GM21515 (cell line): ENCODE results near the gene UBL3.
A peak's percentile ranks its signal among the peaks of the same experiment; 100 is the strongest.

Experiments
- ATAC-seq: cut with Tn5 transposase; IDR thresholded peaks from one replicate; pipeline ENCODE4 v1.9.1; 2021; ENCODE audit not compliant: unreplicated experiment

Gene UBL3

DNA sequence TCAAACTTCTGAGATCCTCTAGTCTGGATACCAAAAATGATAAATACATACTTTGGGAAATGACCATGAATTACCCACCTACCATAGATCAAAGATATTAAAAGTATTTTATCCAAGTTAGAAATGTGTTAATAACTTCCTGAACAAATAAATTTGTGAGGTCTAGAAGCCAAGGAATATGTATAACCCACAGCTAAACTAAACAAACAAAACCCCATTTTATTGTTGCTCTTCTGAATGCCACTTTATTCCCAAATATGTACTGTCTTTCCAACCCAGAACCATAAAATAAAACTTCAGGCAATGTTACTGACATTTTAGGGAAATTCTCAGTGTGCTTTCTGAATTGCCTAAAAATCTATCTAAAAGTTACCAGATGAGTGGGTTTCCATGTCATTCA is 35.1 kb downstream of the UBL3 start:
- ATAC-seq, result no peak

- no peak for ATAC-seq
Measured at GRCh38 chr13:29810898-29811297, 39.5 kb downstream of the UBL3 start.

GRCh38 chr13:29810145-29810742 is 40.2 kb downstream of the UBL3 start:
- ATAC-seq, result peak; percentile 66

GRCh38 chr13:29808264-29808663 is 42.2 kb downstream of the UBL3 start:
- no peak for ATAC-seq

DNA sequence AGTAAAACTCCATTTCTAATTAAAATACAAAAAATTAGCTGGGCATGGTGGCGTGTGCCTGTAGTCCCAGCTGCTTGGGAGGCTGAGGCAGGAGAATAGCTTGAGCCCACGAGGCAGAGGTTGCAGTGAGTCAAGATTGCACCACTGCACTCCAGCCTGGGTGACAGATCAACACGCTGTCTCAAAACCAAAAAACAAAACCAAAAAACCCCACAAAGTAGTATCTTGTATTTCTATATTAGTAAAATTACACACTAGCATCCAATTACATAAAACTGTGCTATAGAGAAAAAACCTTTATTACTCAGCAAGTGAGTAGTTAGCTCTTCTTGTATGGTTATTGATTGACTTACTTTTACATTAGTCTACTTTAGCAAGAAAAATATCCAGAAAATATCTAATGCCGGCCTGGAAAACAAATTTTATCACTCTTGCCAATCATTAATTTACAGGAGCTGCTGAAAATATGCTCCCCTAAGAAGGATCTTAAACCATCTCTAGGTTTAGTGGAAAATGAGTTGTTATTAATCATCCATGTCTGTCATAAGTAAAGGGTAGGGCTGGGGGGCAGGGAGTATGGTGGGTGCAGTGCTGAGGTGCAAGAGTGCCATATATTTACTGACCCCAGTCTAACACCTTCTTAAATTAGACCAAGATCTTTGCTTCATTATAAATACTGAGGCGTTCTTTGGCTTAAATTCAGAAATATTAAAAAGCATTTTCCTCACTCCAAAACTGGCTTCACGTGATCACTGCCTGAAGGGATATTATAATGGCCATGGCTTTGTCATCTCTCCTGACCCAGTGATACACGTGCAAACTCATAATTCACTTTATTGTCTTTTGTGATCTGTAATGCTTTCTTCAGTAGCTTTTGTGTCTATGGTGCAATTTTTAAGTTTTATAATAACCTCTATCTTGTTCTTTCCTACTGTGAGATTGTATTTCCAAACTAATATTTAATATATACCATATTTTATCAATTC is 44.1 kb downstream of the UBL3 start:
- ATAC-seq, result no peak

- ATAC-seq, result no peak
Measured at GRCh38 chr13:29803221-29803620, 47.2 kb downstream of the UBL3 start.

- ATAC-seq, result no peak
Measured at GRCh38 chr13:29802621-29803020, 47.8 kb downstream of the UBL3 start.

- no peak for ATAC-seq
Measured at GRCh38 chr13:29801737-29802305, 48.6 kb downstream of the UBL3 start.

DNA sequence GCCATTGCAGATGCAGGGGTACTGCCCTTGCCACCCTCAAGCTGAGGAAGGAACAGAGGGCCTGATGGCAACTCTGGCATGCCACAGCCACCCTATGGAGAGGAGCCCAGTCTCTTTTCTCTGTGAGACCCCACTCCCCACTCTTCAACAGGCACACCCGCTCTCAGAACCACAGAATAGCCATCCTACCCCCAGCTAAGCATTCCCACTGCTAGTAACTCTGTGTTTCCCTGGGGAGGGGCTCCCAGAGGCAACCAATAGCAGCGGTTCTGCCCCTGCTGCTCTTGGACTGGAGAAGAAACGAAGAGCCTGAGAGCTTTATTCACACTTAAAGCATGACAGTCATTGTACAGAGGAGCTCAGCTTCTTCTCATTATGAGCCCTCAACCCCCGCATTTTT is 49.3 kb downstream of the UBL3 start:
- ATAC-seq, result no peak

GRCh38 chr13:29800687-29801086 is 49.7 kb downstream of the UBL3 start:
- ATAC-seq, result no peak

- ATAC-seq, result no peak
Measured at GRCh38 chr13:29799041-29799440, 51.4 kb downstream of the UBL3 start.

DNA sequence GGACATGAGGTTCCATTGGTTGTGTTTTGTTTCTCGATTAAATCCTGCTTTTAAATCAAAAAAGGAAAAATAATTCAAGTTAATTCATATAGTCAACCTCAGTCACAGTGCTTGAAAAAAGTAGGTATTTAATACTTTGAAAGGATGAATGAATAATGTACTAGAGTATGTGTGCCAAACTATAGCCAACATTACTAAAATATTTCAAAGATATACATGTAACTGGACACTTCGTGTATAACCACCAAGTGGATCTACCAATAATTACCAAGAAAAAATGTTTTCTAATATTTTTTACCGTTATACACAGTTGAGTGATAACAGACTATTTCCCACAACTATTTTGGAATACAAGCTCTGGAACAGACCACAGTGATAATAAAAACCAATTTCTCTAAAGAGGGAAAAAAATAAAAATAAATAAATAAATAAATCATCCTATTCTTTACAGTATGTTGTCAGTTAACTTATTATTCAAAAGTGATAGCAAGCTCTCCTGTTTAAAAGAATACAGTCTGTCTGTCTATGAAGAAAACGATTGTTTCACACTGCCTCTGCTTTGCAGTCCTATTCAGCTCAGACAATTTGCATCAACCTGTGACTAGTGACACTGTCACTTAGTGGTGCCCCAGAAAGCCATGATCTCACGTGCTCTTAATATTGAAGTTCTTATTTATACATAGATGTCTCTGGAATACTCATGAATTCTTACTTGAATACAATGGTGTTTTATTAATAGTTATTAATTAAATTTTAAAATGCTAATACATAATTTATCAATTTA is 58.2 kb downstream of the UBL3 start:
- no peak for ATAC-seq

DNA sequence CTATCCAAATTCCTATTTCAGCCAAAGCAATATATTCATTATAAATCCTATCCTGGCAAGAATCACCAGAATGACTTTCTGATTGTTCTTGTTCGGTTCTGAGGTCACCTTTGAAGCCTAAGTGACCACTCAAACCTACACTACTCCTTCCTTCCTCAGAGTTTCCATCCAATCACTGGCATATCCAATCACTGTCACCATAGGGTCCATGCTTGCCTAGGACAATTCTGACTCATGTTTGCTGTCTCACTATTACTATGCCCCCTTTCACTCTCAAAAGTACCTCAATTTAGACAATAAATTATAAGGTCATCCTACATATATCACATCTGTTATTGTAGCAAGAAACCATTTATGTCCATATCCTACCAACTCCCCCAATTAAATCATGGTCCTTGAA is 58.9 kb downstream of the UBL3 start:
- no peak for ATAC-seq

GRCh38 chr13:29786698-29787097 is 63.7 kb downstream of the UBL3 start:
- no peak for ATAC-seq

DNA sequence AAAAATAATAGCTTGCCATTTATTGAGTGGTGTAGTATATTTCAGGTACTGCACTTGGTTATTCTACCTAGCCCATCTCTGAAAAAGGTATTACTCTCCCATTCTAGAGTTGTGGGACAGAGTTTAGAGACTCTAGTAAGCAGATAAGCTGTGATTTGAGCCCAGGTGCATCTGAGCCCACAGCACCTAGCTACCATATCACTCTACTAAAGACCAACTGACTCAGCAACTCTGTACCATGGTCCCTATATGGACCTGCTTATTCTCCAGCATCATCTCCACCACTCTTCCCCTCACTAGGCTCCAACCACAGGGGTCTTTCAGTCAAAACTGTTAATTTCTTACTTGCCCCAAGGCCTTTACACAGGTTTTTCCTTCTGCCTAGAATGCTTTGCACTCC is 64.4 kb downstream of the UBL3 start:
- no peak for ATAC-seq

DNA sequence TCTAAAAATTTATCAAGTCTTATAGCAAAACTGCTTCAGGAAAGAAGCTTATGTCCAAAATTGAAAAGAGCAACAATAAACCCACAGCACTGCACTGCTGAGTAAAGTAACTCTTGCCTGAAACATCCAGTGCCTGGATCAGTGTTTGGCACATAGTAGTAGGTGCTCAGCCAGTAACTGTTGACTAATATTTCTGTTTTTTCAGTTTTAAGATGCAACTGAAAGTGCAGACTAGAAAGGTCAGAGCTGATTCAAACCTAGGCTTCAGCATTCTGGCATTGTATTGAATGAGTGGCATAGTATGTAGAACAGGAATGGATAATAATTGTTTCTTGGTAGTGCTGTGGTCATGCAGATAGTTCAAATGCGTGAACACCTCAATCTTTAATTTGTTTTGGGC is 67.6 kb downstream of the UBL3 start:
- ATAC-seq, result no peak

DNA sequence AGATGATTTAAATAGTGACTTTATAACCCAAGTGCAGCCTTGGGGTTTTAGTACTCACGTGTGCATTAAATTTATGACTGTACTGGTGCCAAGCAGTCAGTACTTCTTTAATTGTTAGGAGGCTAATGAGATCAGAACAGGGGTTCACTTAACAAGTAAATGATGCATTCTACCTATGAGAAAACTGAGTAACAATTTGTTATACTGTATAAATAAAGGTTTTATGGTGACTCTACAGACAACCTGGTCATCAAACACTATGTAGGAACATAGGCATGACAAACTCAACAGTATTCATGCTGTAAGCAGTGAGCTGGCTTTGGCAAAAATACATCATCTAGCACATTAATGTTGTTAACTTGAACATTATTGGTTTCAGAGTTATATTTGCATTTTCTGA is 75.6 kb downstream of the UBL3 start:
- no peak for ATAC-seq

GRCh38 chr13:29771247-29771646 is 79.2 kb downstream of the UBL3 start:
- no peak for ATAC-seq

- no peak for ATAC-seq
Measured at GRCh38 chr13:29767006-29767405, 83.4 kb downstream of the UBL3 start.

DNA sequence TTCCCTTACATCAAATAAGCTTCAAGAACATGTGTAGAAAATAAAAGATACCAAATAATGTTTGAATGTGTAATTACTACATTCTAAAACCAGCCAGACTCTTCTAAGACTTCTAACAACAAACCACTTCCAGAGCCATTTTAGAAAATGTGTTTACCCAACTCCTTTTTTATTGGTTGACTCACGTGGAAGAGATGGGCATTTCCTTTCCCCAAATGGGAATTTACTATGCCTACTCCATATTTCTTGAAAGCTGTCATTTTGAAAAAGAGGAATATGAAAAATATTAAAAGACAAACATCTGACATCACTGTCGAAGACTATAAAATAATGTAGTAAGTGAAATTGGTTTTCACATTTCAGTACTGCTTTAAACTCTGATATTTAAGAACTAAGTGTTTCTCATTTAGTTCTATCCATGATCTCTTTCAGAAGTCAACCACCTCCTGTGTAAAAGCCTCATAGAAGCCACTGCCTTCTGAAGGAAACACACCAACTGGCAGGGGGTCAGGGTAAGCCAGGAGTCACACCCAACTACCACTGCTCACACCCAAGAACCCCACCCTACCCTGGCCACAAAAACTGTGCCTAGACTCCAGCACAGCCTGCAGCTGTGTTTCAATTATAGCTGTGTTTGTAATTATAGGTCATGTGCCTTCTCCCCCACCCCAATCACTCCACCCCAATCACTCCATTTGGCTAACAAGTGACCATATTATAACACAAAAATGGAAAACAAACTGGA is 86.8 kb downstream of the UBL3 start:
- no peak for ATAC-seq

- ATAC-seq, result no peak
Measured at GRCh38 chr13:29761815-29762214, 88.6 kb downstream of the UBL3 start.
